K562 (cell line): ENCODE measurements around the gene TBC1D2. TPM values are rescaled to one million over a fixed set of nuclear protein-coding genes. Genes with fewer than 3 reads are reported as not detected.

ENCODE experiments used
- ARHGAP35 ChIP-seq: fragments of 450-650 bp; IDR thresholded peaks from 2 replicates; pipeline ENCODE4 v1.6.1; 2018; ENCODE audit not compliant: partially characterized antibody
- CSDE1 ChIP-seq, 2 experiments: fragments of 450-650 bp; IDR thresholded peaks; 2 replicates each; pipeline ENCODE4 v1.6.1; 2016; ENCODE audit warnings: mild to moderate bottlenecking in 1 of 2
- DEAF1 ChIP-seq: fragments of 450-650 bp; formaldehyde crosslinking; IDR thresholded peaks from 2 replicates; pipeline ENCODE4 v1.4.0; 2020; ENCODE audit warnings: mild to moderate bottlenecking, moderate library complexity
- ESRRB ChIP-seq: fragments of 250-450 bp; sonication (Bioruptor Pico); IDR thresholded peaks from 2 replicates; pipeline ENCODE4 v1.5.0; 2020; ENCODE audit warnings: mild to moderate bottlenecking, moderate library complexity, borderline replicate concordance
- FOXK2 ChIP-seq, 2 experiments: fragments of 450-650 bp; IDR thresholded peaks in 1 of 2; conservative IDR thresholded peaks in 1 of 2; 2 replicates each; pipeline ENCODE4 v1.6.1; 2016; ENCODE audit warnings: low read depth in 2 of 2, mild to moderate bottlenecking in 1 of 2
- KDM1A ChIP-seq, 2 experiments: fragments of 450-650 bp; IDR thresholded peaks; 2 replicates each; pipeline ENCODE4 v1.6.1; 2016; ENCODE audit warnings: mild to moderate bottlenecking in 2 of 2
- NFRKB ChIP-seq: fragments of 450-650 bp; IDR thresholded peaks from 2 replicates; pipeline ENCODE4 v1.6.1; 2016; ENCODE audit warnings: low read depth
- NR4A1 ChIP-seq, 2 experiments: fragments of 250-450 bp in 1 of 2; fragments of 450-650 bp in 1 of 2; sonication (Bioruptor Pico) in 1 of 2; IDR thresholded peaks; 2 replicates each; pipeline versions ENCODE4 v1.4.0 to v1.6.1; 2016 to 2020; ENCODE audit warnings: mild to moderate bottlenecking in 2 of 2, missing compliant biosample characterization in 1 of 2, missing genetic modification characterization in 1 of 2, moderate library complexity in 1 of 2
- RFX7 ChIP-seq: fragments of 250-450 bp; sonication (Bioruptor Pico); IDR thresholded peaks from 2 replicates; pipeline ENCODE4 v1.5.1; 2021; ENCODE audit warnings: mild to moderate bottlenecking
- STAT5B ChIP-seq: fragments of 250-450 bp; sonication (Bioruptor Pico); IDR thresholded peaks from 2 replicates; pipeline ENCODE4 v1.8.0; 2021; ENCODE audit warnings: mild to moderate bottlenecking, inconsistent platforms
- TARDBP ChIP-seq: fragments of 450-650 bp; IDR thresholded peaks from 2 replicates; pipeline ENCODE4 v1.6.1; 2016
- TCF3 ChIP-seq: sonication (generic); formaldehyde crosslinking; IDR thresholded peaks from 2 replicates; pipeline ENCODE4 v1.4.0; 2020; ENCODE audit warnings: mild to moderate bottlenecking, missing genetic modification reagents
- TRIM24 ChIP-seq, 2 experiments: fragments of 450-650 bp; IDR thresholded peaks; 2 replicates each; pipeline ENCODE4 v1.6.1; 2016
- ZFPM2 ChIP-seq: fragments of 250-450 bp; sonication (Bioruptor Pico); IDR thresholded peaks from 2 replicates; pipeline ENCODE4 v1.5.1; 2022; ENCODE audit warnings: mild to moderate bottlenecking
- ZNF324 ChIP-seq: fragments of 250-450 bp; sonication (Bioruptor Pico); IDR thresholded peaks from 2 replicates; pipeline ENCODE4 v1.4.0; 2020; ENCODE audit warnings: mild to moderate bottlenecking
- ZNF584 ChIP-seq: fragments of 200-800 bp; sonication (Bioruptor generic); IDR thresholded peaks from 2 replicates; pipeline ENCODE4 v1.6.1; 2016; ENCODE audit warnings: low read depth, mild to moderate bottlenecking, missing genetic modification characterization, missing compliant biosample characterization
- ZNF780A ChIP-seq: fragments of 250-450 bp; sonication (Bioruptor Pico); IDR thresholded peaks from 2 replicates; pipeline ENCODE4 v1.5.0; 2021; ENCODE audit warnings: mild to moderate bottlenecking
- polyA plus RNA-seq, 8 experiments: library from polyadenylated mRNA; depleted of rRNA in 4 of 8; stranded (reverse) in 5 of 8; unstranded in 3 of 8; fragments of >200 nt; fragmentation: Nextera tagmentation in 2 of 8; fragmentation: Illumina TruSeq in 1 of 8; extraction: Ambion mirVana in 2 of 8; extraction: Trizol in 1 of 8; gene quantifications; 2 replicates each; pipeline versions ENCODE4 v1.2.1 to v1.2.3, GENCODE V29; 2011 to 2014; ENCODE audit warnings: inconsistent platforms in 1 of 8, missing spikeins in 1 of 8
- total RNA-seq, 7 experiments: library from RNA; depleted of rRNA in 6 of 7; stranded (reverse); fragments of >200 nt in 6 of 7; fragmentation: Illumina TruSeq in 2 of 7; extraction: Trizol in 2 of 7; gene quantifications; 2 replicates each; pipeline versions ENCODE4 v1.2.1 to v1.2.3, GENCODE V29; 2011 to 2021; ENCODE audit warnings: low replicate concordance in 1 of 7
- TF ChIP-seq, protein P1 (sequence below), 2 experiments: fragments of 450-650 bp; IDR thresholded peaks; 2 replicates each; pipeline ENCODE4 v1.6.1; 2016; ENCODE audit warnings: mild to moderate bottlenecking in 2 of 2, borderline replicate concordance in 1 of 2, low read depth in 1 of 2, moderate library complexity in 1 of 2
- TF ChIP-seq, protein P2 (sequence below): fragments of 250-450 bp; sonication (Bioruptor Pico); IDR thresholded peaks from 2 replicates; pipeline ENCODE4 v1.6.1; 2021; ENCODE audit warnings: mild to moderate bottlenecking

Gene TBC1D2
- total and polyA plus RNA-seq, 9 of the 15 experiments (the other 6 are each of a cell fraction or from before 2014, with no cell fraction given), result 0.10 to 7.0 (median 2.5) TPM

DNA sequence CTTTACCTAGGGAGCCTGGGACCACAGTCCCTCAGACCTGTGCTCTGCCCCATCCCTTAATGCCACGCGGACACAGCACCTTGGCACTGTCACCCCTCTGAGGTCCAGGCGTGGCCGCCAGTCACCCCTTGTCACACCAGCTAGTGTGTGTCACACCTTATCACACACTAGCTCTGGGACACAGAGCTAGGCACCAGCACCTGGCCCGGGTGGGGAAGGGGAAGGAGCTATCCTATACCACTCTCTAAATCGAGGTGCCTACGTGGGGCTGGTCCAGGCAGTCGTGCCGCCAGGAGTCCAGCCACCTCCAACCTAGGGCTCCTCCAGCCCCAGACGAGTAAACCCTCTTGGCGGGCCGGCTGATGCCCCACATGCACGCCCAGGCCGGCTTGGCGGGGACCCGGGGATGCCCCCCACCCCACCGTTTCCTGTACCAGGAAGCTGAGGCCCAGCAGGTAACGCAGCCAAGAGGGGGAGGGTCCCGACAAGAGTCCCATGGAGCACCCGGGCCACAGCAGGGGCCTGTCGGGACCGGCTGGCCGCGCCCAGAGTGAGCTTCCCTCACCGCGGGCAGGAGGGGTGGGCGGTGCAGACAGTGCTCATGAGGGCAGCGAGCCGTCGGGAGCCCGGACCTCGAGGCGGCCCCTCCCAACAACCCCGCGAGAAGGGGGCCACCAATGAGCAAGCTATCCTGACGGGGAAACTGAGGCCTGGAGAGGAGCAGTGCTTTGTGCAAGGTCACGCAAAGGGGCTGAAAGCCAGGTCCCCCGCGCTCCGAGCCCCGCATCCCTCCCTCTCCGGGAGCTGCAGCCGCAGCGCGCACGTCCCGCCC lies 63.6 kb downstream of the TBC1D2 start (continued):
- TF ChIP-seq FOXK2 (conservative IDR thresholded peaks at IDR 0.05 in 1 of 2, IDR thresholded peaks at IDR 0.05 in 1 of 2; ENCODE audit: low read depth in 2 of 2) (no peak), STAT5B (CRISPR knock-in tag) (no peak), TRIM24 (IDR thresholded peaks at IDR 0.05) (no peak), TCF3 (CRISPR knock-in tag) (no peak), ZNF324 (no peak), ARHGAP35 (no peak), TARDBP (no peak), CSDE1 (IDR thresholded peaks at IDR 0.05) (no peak), ZNF780A (CRISPR knock-in tag) (no peak), DEAF1 (CRISPR knock-in tag) (no peak), KDM1A (IDR thresholded peaks at IDR 0.05) (no peak), RFX7 (CRISPR knock-in tag) (no peak), ESRRB (no peak), ZNF584 (CRISPR knock-in tag) (no peak), NFRKB (no peak), ZFPM2 (no peak), NR4A1 (CRISPR knock-in tag; IDR thresholded peaks at IDR 0.05) (no peak), NR4A1 (tag; IDR thresholded peaks at IDR 0.05) (no peak)
- TF ChIP-seq, protein P1, sequence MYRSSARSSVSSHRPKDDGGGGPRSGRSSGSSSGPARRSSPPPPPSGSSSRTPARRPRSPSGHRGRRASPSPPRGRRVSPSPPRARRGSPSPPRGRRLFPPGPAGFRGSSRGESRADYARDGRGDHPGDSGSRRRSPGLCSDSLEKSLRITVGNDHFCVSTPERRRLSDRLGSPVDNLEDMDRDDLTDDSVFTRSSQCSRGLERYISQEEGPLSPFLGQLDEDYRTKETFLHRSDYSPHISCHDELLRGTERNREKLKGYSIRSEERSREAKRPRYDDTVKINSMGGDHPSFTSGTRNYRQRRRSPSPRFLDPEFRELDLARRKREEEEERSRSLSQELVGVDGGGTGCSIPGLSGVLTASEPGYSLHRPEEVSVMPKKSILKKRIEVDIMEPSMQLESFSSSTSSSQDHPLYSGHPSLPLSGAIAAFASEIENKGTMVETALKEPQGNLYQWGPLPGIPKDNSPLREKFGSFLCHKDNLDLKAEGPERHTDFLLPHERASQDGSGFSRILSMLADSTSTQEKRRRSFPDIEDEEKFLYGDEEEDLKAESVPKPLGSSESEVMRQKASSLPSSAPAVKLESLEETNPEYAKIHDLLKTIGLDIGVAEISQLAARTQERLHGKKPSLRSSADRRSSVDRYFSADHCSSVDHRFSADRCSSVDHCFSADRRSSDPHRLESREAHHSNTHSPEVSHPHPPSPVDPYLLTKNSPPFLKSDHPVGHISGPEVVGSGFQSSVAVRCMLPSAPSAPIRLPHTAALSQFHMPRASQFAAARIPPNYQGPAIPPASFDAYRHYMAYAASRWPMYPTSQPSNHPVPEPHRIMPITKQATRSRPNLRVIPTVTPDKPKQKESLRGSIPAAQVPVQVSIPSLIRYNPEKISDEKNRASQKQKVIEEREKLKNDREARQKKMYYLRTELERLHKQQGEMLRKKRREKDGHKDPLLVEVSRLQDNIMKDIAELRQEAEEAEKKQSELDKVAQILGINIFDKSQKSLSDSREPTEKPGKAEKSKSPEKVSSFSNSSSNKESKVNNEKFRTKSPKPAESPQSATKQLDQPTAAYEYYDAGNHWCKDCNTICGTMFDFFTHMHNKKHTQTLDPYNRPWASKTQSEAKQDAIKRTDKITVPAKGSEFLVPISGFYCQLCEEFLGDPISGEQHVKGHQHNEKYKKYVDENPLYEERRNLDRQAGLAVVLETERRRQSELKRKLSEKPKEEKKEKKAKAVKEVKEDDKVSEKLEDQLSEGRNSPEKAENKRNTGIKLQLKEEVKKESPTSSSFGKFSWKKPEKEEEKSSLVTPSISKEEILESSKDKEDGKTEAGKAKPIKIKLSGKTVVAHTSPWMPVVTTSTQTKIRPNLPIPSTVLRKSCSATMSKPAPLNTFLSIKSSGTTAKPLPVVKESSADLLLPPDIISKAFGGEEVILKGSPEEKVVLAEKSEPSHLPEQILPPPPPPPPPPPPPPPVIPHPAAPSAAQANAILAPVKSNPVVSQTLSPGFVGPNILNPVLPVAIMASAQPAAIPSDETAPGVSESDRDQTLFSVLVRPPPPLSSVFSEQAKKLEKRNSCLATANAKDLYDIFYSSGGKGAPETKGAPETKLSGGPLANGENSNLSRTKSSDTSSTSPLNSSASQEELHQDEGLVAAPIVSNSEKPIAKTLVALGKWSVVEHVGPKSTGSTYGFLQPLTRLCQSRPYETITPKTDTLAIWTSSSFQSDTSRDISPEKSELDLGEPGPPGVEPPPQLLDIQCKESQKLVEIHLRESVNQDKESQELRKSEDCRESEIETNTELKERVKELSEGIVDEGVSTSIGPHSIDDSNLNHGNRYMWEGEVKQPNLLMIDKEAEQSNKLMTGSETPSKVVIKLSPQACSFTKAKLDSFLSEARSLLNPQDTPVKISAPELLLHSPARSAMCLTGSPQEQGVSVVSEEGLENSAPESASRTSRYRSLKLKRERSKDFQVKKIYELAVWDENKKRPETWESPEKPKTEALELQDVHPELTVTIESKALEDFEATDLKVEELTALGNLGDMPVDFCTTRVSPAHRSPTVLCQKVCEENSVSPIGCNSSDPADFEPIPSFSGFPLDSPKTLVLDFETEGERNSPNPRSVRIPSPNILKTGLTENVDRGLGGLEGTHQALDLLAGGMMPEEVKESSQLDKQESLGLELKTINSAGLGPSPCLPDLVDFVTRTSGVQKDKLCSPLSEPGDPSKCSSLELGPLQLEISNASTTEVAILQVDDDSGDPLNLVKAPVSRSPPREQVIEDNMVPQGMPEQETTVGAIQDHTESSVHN (IDR thresholded peaks at IDR 0.05; ENCODE audit: borderline replicate concordance in 1 of 2, low read depth in 1 of 2), result no peak
- TF ChIP-seq, protein P2, sequence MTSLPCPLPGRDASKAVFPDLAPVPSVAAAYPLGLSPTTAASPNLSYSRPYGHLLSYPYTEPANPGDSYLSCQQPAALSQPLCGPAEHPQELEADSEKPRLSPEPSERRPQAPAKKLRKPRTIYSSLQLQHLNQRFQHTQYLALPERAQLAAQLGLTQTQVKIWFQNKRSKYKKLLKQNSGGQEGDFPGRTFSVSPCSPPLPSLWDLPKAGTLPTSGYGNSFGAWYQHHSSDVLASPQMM (CRISPR knock-in tag), result no peak
